Body of pancreas (tissue), 4 donors: ENCODE results near the gene BICRA. TPM values are rescaled to one million over a fixed set of nuclear protein-coding genes. Genes with fewer than 3 reads are reported as not detected.
A peak's percentile ranks its signal among the peaks of the same experiment; 100 is the strongest.

Experiments
- ATAC-seq: fragments of 150-250 bp; one replicate; pipeline ENCODE4 v1.9.1; 2016
- DNase-seq, 4 donors: peaks; one replicate each; pipeline ENCODE4 v3.0.0-alpha.2; 2019
- H3K27ac ChIP-seq, 4 donors: fragments of 200-600 bp; sonication (generic); 1 replicate in 3 of 4; 2 replicates in 1 of 4; pipeline versions ENCODE4 v1.5.1 to v1.6.1; 2016 to 2019; ENCODE audit warnings: mild to moderate bottlenecking in 1 of 4, mixed read lengths in 1 of 4, moderate library complexity in 1 of 4
- H3K27me3 ChIP-seq, 2 donors: fragments of 200-600 bp; sonication (generic); one replicate each; pipeline ENCODE4 v1.6.0; 2016; ENCODE audit warnings: mild to moderate bottlenecking in 1 of 2
- H3K36me3 ChIP-seq, 2 donors: fragments of 200-600 bp; sonication (generic); replicated peaks in 1 of 2; 2 replicates each; pipeline ENCODE4 v1.5.1; 2016; ENCODE audit warnings: low read depth in 2 of 2; ENCODE audit not compliant: insufficient read depth in 1 of 2
- H3K4me1 ChIP-seq: fragments of 200-600 bp; sonication (generic); one replicate; pipeline ENCODE4 v1.6.0; 2016
- H3K4me3 ChIP-seq, 2 donors: fragments of 200-600 bp; sonication (generic); 1 replicate in 1 of 2; 2 replicates in 1 of 2; pipeline ENCODE4 v1.5.1; 2016 to 2019
- H3K9me3 ChIP-seq, 3 donors: fragments of 200-600 bp; sonication (generic); 1 replicate in 2 of 3; 2 replicates in 1 of 3; pipeline ENCODE4 v1.5.1; 2016
- CTCF ChIP-seq, 7 experiments: fragments of 450-650 bp in 4 of 7; fragments of 200-600 bp in 3 of 7; sonication (generic) in 3 of 7; IDR thresholded peaks; one replicate each; pipeline ENCODE4 v1.5.1; 2016 to 2019; ENCODE audit warnings: antibody characterized with exemption in 7 of 7
- POLR2A ChIP-seq, 3 donors: fragments of 450-650 bp; IDR thresholded peaks; one replicate each; pipeline ENCODE4 v1.6.1; 2016; ENCODE audit warnings: antibody characterized with exemption in 3 of 3, mild to moderate bottlenecking in 2 of 3
- WGBS, 2 donors: methylation state at CpG; one replicate each; pipeline ENCODE4 v1.1.5; 2017; 5-methylcytosine and 5-hydroxymethylcytosine counted together
- intact Hi-C: fragments of 100-400 bp; cut with DNase I; formaldehyde crosslinking; loops from one replicate; pipeline ENCODE4 v1.15.1; 2023
- total RNA-seq, 2 donors: library from RNA; depleted of rRNA; stranded (reverse); fragments of >200 nt; gene quantifications; one replicate each; pipeline ENCODE4 v1.1.0, GENCODE V29; 2016

Gene BICRA
- total RNA-seq, 2 donors from 2014 or later, result 2.6 to 26.4 TPM

- Histone ChIP-seq H3K4me3 (no peak overlapping the region), H3K27ac (no peak overlapping the region), H3K27me3 (no peaks in the 10 kb centered on the region), H3K4me1 (peaks cover 4% of the 10 kb centered on the region), H3K36me3 (no peaks in the 10 kb centered on the region), H3K9me3 (no peaks in the 10 kb centered on the region)
- no peak for TF ChIP-seq POLR2A (IDR thresholded peaks at IDR 0.05)
- DNase-seq (no peak), ATAC-seq (no peak)
- whole genome bisulfite sequencing, 2 donors, result 87 to 88% methylated on average over 25 to 27 of the region's 28 CpGs
- intact Hi-C loops, result no loop called here
Measured at GRCh38 chr19:47694466-47695273, 85.7 kb downstream of the BICRA start.

GRCh38 chr19:47695533-47696262, 86.8 kb downstream of the BICRA start:
- H3K9me3 ChIP-seq, result no peaks in the 10 kb centered on the region
- ATAC-seq, result no peak
- 88 to 92% methylated on average over 25 to 26 of the region's 26 CpGs for WGBS, 2 donors
- no peak for DNase-seq
- TF ChIP-seq CTCF (IDR thresholded peaks at IDR 0.05) (no peak), POLR2A (IDR thresholded peaks at IDR 0.05) (no peak)
- peaks cover 0 to 2% of the 10 kb centered on the region in 2 donors for H3K36me3 ChIP-seq
- H3K27ac ChIP-seq, result no peak overlapping the region
- peaks cover 4% of the 10 kb centered on the region for H3K4me1 ChIP-seq
- H3K4me3 ChIP-seq, result no peak overlapping the region
- intact Hi-C loops, result no loop called here
- no peaks in the 10 kb centered on the region for H3K27me3 ChIP-seq

GRCh38 chr19:47696635-47697034, 87.7 kb downstream of the BICRA start:
- H3K27me3 ChIP-seq, result no peaks in the 10 kb centered on the region
- H3K27ac ChIP-seq, result no peak overlapping the region
- TF ChIP-seq POLR2A (IDR thresholded peaks at IDR 0.05) (no peak), CTCF (IDR thresholded peaks at IDR 0.05) (no peak)
- ATAC-seq (no peak), DNase-seq (no peak)
- 92 to 96% methylated on average over 6 to 8 of the region's 8 CpGs for WGBS, 2 donors
- no peak overlapping the region for H3K4me3 ChIP-seq
- H3K4me1 ChIP-seq, result peaks cover 4% of the 10 kb centered on the region
- intact Hi-C loops, result no loop called here
- H3K36me3 ChIP-seq, result peaks cover 2 to 7% of the 10 kb centered on the region in 2 donors
- no peaks in the 10 kb centered on the region for H3K9me3 ChIP-seq

DNA sequence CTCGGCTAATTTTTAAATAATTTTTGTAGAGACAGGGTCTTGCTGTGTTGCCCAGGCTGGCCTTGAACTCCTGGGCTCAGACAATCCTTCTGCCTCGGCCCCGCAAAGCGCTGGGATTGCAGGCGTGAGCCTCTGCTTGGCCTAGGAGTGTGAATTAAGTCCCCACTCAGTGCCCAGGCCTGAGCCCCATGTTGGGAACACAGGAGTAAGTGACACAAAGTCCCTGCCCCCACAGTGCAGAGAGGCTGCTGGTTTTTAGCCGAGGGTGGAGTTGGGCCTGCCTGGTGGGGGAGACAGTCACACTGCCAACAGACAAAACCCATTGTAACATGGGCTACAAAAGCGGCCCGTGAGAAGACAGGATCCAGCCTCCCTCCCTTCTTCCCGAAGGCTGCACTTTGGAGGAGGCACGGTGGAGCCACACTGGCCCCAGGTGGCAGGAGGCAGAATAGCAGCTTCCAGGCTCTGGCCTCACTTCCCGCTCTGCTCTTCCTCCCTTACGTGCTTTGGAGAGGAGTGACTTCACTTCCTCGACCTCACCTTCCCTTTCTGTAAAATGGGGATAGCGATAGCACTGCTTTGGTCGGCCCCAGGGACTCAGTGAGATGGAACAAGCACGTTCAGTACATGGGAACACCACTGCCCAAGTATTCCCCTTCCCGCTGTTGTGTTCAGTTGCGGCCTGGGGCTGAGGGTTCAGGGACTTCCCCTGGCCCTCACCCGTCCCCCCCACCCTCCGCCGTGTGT, 89.1 kb downstream of the BICRA start:
- Histone ChIP-seq H3K27me3 (no peaks in the 10 kb centered on the region), H3K9me3 (no peaks in the 10 kb centered on the region), H3K4me1 (peaks cover 4% of the 10 kb centered on the region), H3K27ac (no peak overlapping the region), H3K36me3 (peaks cover 2 to 7% of the 10 kb centered on the region in 2 donors), H3K4me3 (no peak overlapping the region)
- peak; percentile 86 for ATAC-seq
- peak; percentile 74 to 77 (median 76) for DNase-seq
- TF ChIP-seq POLR2A (IDR thresholded peaks at IDR 0.05) (no peak), CTCF (IDR thresholded peaks at IDR 0.05) (peak; percentile 91 to 98 (median 96))
- intact Hi-C loops, result no loop called here
- 31 to 43% methylated on average over 12 to 21 of the region's 21 CpGs for WGBS, 2 donors
